Testis (tissue), 3 donors: ENCODE measurements around the gene ERBB3. TPM values are rescaled to one million over a fixed set of nuclear protein-coding genes. Genes with fewer than 3 reads are reported as not detected.
A peak's percentile ranks its signal among the peaks of the same experiment; 100 is the strongest.

Experiments
- DNase-seq: peaks from one replicate; pipeline ENCODE4 v3.0.0-alpha.2; 2019
- H3K27ac ChIP-seq, 2 donors: fragments of 200-600 bp; sonication (generic); one replicate each; pipeline ENCODE4 v1.5.1; 2019
- H3K27me3 ChIP-seq: fragments of 200-600 bp; sonication (generic); one replicate; pipeline ENCODE4 v1.5.1; 2019
- H3K36me3 ChIP-seq: fragments of 200-600 bp; sonication (generic); one replicate; pipeline ENCODE4 v1.5.1; 2017; ENCODE audit warnings: low read depth; ENCODE audit errors: missing control alignments
- H3K4me1 ChIP-seq: fragments of 200-600 bp; sonication (generic); one replicate; pipeline ENCODE4 v1.5.1; 2019
- H3K4me3 ChIP-seq, 2 donors: fragments of 200-600 bp; sonication (generic); one replicate each; pipeline ENCODE4 v1.5.1; 2017 to 2019
- H3K9me3 ChIP-seq: fragments of 200-600 bp; sonication (generic); one replicate; pipeline ENCODE4 v1.5.1; 2017
- POLR2A ChIP-seq: fragments of 450-650 bp; IDR thresholded peaks from one replicate; pipeline ENCODE4 v1.6.1; 2017; ENCODE audit warnings: antibody characterized with exemption, mild to moderate bottlenecking, moderate library complexity
- WGBS, 2 donors: methylation state at CpG; one replicate each; pipeline ENCODE4 v1.1.5; 2018; 5-methylcytosine and 5-hydroxymethylcytosine counted together
- intact Hi-C: fragments of 100-400 bp; cut with DNase I; formaldehyde crosslinking; loops from one replicate; pipeline ENCODE4 v1.15.1; 2023; ENCODE audit warnings: low total_unique reads
- polyA plus RNA-seq: library from polyadenylated mRNA; stranded (reverse); fragments of 350-450 nt; fragmentation: Illumina TruSeq; extraction: RNeasy Lipid Tissue Mini Kit (QIAGEN cat#74804); gene quantifications from one replicate; pipeline ENCODE4 v1.2.3, GENCODE V29; 2014; ENCODE audit warnings: low read depth, low replicate concordance; ENCODE audit not compliant: insufficient read depth
- total RNA-seq, 2 donors: library from RNA; depleted of rRNA; stranded (reverse); fragments of >200 nt; gene quantifications; one replicate each; pipeline ENCODE4 v1.2.3, GENCODE V29; 2016
- TF ChIP-seq, protein P1 (sequence below), 3 experiments: fragments of 450-650 bp in 2 of 3; fragments of 200-600 bp in 1 of 3; sonication (generic) in 1 of 3; IDR thresholded peaks; one replicate each; pipeline ENCODE4 v1.5.1; 2016 to 2019; ENCODE audit warnings: antibody characterized with exemption in 3 of 3, mild to moderate bottlenecking in 2 of 3, moderate library complexity in 1 of 3

The ERBB3 gene
- total and polyA plus RNA-seq, 3 donors from 2014 or later = 3.3 to 9.8 (median 6.1) TPM

DNA sequence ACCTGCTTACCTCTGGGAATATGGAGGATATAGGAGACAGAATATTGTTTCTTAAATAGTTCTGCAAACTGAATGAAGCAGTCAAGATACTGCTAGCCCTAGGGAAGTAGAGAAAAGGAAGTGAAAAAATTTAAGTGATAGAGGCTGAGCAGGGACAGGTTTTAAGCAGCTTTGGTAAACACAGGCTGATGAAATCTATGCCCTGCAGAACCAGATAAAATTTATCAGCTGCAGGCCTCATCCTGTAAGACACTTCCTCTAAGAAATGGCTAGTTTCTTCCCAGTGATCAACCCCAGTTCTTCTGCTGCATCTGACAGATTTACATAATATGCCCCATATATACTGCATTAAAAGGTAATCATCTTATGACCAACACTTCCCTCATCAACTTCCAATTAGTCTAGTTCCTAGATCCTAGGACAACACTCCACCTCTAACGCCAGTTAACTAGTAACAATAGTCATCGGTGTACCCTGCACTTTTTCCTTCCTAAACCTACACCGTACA is 46.8 kb downstream of the ERBB3 start:
- intact Hi-C loops = loop anchor here (5.0 kb wide), 1 partner anchor 36 kb away; no protein-coding TSS in a partner anchor
- Histone ChIP-seq H3K27me3 (no peaks in the 10 kb centered on the region), H3K27ac (peak overlapping the region; percentile 71 to 93), H3K9me3 (no peaks in the 10 kb centered on the region), H3K36me3 (no peaks in the 10 kb centered on the region), H3K4me1 (peaks cover 26% of the 10 kb centered on the region), H3K4me3 (no peak overlapping the region)
- TF ChIP-seq, protein P1, sequence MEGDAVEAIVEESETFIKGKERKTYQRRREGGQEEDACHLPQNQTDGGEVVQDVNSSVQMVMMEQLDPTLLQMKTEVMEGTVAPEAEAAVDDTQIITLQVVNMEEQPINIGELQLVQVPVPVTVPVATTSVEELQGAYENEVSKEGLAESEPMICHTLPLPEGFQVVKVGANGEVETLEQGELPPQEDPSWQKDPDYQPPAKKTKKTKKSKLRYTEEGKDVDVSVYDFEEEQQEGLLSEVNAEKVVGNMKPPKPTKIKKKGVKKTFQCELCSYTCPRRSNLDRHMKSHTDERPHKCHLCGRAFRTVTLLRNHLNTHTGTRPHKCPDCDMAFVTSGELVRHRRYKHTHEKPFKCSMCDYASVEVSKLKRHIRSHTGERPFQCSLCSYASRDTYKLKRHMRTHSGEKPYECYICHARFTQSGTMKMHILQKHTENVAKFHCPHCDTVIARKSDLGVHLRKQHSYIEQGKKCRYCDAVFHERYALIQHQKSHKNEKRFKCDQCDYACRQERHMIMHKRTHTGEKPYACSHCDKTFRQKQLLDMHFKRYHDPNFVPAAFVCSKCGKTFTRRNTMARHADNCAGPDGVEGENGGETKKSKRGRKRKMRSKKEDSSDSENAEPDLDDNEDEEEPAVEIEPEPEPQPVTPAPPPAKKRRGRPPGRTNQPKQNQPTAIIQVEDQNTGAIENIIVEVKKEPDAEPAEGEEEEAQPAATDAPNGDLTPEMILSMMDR (IDR thresholded peaks at IDR 0.05) = no peak
- WGBS, 2 donors = 39 to 52% methylated on average over 3 of the region's 3 CpGs
- DNase-seq = no peak

DNA sequence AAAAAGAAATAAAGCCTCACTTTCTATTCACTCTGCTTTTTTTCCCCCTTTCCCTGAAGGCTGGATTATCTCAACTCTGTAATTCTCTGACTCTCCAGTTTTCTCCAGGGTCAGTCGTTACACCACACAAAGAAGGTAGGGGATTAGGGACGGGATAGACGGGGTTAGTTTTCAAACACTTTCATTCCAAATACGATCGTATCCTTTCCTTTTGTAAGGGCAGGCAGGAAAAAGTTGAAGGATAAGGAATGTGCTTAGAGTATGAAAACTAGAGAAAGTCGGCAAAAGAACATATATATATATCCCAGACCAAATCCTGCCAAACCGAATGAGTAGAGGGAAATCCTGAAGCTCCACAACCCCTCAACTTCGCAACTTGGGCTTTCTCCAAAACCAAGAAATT is 47.5 kb downstream of the ERBB3 start:
- no peak for DNase-seq
- H3K4me3 ChIP-seq = peak overlapping the region; percentile 77
- no peaks in the 10 kb centered on the region for H3K9me3 ChIP-seq
- intact Hi-C loops = loop anchor here (5.0 kb wide), 1 partner anchor 35 kb away; no protein-coding TSS in a partner anchor
- H3K27ac ChIP-seq = peak overlapping the region; percentile 71 to 93
- no peaks in the 10 kb centered on the region for H3K36me3 ChIP-seq
- 0% methylated on average over 8 of the region's 8 CpGs for WGBS, 2 donors
- H3K4me1 ChIP-seq = peaks cover 26% of the 10 kb centered on the region
- TF ChIP-seq, protein P1 (IDR thresholded peaks at IDR 0.05) = no peak
- TF ChIP-seq POLR2A = no peak
- no peaks in the 10 kb centered on the region for H3K27me3 ChIP-seq

DNA sequence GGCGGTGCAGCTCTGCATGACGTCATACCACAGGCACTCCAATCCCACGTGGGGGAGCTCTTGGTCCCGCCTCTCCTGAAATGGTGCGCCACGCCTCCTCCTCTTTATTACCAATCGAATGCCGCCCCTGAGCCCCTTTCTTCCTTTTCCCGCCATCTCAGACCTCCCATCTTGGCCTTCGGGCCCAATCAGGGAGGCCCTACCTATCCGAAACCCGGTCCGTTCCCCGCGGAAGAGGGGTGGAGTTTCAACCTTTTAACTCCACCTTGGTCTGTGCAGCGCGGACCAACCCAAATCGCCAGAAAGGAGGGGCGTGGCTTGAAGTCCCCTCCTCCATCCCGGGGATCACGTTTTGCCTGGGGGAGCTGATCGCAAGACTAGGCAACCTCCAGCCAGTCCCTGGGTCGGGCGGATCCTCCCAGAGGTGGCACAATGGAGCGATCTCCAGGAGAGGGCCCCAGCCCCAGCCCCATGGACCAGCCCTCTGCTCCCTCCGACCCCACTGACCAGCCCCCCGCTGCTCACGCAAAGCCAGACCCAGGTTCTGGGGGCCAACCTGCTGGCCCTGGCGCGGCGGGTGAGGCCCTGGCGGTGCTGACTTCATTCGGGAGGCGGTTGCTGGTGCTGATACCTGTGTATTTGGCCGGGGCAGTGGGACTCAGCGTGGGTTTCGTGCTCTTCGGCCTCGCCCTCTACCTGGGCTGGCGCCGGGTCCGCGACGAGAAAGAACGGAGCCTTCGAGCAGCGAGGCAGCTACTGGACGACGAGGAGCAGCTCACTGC is 48.1 kb downstream of the ERBB3 start, which contains the start of gene ESYT1:
TSS of gene ESYT1 (plus strand) at position 380 of the 782 bp plus-strand sequence. CDS start at position 433, 53 bp downstream.
- Histone ChIP-seq H3K27ac (peak within 1 kb of the TSS; percentile 80 to 93), H3K4me3 (peak within 1 kb of the TSS; percentile 77), H3K4me1 (peaks cover 26% of the 10 kb centered on the region), H3K36me3 (no peaks in the 10 kb centered on the region), H3K27me3 (no peaks in the 10 kb centered on the region), H3K9me3 (no peaks in the 10 kb centered on the region)
- TF ChIP-seq, protein P1 (IDR thresholded peaks at IDR 0.05) = no peak
- TF ChIP-seq POLR2A = peak; percentile 96
- intact Hi-C loops = loop anchor here (5.0 kb wide), 1 partner anchor 34 kb away; no protein-coding TSS in a partner anchor
- DNase-seq = peak; percentile 99
- 0% methylated on average over 23 to 36 of the region's 49 CpGs for WGBS, 2 donors

DNA sequence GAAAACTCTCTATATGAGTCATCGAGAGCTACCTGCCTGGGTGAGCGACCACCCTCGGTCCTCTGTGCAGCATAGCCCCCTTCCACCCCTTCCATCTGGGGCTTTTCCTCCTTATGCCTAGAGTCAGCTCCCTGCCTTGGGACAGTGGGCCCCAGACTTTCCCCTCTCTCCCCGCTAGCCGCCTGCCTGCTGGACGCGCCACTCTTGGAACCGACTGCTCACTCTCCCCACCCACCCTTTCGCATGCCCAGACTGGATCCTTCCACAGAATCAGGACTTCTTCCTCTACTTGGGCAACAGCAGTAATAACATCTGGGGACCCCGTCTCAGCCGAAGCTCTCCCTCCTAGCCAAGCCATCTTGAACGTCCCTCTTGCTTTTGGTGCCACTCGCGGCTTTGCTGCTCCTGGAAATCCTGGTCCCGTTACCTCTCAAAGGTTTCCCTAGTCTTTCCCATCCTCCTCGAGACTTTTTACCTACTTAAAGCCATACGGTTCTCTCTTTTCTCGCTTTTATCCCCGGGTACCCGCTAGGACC is 48.8 kb downstream of the ERBB3 start:
- H3K4me1 ChIP-seq = peaks cover 26% of the 10 kb centered on the region
- WGBS, 2 donors = 0 to 1% methylated on average over 17 to 20 of the region's 20 CpGs
- DNase-seq = peak; percentile 36
- intact Hi-C loops = loop anchor here (5.0 kb wide), 1 partner anchor 34 kb away; no protein-coding TSS in a partner anchor
- no peaks in the 10 kb centered on the region for H3K27me3 ChIP-seq
- H3K4me3 ChIP-seq = peak overlapping the region; percentile 77
- TF ChIP-seq, protein P1 (IDR thresholded peaks at IDR 0.05) = no peak
- TF ChIP-seq POLR2A = no peak
- no peaks in the 10 kb centered on the region for H3K9me3 ChIP-seq
- peak overlapping the region; percentile 80 to 88 for H3K27ac ChIP-seq
- no peaks in the 10 kb centered on the region for H3K36me3 ChIP-seq
